ENCODE measurements around the gene NOC4L.

The NOC4L gene

DNA sequence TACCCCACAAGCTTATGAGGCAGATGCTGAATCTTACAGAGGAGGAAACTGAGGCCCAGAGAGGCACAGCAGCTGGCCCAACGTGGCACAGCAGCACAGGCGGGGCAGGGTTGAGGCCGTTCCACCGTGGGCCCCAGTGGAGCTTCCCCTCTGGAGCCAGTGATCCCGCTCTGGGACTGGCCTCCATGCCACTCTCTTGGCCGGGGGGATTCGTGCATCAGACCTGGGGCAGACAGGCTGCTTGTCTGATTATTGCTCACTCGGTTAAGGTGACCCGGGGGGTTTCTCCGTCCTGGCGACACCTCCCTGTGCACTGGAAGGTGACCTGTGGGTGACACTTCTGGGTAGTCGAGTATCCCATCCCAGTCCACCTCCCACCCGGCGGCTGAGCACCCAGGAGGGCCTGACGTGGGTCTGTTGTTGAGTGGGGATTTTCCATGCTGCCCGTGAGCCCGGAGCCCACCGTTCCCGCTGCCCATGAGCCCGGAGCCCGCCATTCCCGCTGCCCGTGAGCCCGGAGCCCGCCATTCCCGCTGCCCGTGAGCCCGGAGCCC lies 27.8 kb downstream of the NOC4L start:
- DNase-seq: no peak

DNA sequence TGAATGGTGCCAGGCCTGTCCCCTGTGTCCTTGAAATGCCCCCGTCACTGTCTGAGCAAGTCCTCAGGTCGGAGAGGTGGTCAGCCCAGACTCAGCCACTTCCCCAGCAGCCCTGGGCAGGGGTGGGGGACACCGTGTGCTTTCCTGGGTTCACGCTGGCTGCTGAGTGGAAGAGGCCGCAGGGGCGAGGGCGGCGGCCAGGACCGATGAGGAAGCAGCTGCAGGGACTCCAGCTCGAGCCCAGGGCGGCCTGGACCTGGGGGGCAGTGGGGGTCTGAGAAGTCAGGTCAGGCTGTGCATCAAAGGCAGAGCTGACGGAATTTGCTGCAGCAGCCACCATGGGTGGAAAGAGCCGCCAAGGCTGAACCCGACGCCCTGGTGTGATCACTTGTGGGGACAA lies 28.4 kb downstream of the NOC4L start:
- DNase-seq: no peak

DNA sequence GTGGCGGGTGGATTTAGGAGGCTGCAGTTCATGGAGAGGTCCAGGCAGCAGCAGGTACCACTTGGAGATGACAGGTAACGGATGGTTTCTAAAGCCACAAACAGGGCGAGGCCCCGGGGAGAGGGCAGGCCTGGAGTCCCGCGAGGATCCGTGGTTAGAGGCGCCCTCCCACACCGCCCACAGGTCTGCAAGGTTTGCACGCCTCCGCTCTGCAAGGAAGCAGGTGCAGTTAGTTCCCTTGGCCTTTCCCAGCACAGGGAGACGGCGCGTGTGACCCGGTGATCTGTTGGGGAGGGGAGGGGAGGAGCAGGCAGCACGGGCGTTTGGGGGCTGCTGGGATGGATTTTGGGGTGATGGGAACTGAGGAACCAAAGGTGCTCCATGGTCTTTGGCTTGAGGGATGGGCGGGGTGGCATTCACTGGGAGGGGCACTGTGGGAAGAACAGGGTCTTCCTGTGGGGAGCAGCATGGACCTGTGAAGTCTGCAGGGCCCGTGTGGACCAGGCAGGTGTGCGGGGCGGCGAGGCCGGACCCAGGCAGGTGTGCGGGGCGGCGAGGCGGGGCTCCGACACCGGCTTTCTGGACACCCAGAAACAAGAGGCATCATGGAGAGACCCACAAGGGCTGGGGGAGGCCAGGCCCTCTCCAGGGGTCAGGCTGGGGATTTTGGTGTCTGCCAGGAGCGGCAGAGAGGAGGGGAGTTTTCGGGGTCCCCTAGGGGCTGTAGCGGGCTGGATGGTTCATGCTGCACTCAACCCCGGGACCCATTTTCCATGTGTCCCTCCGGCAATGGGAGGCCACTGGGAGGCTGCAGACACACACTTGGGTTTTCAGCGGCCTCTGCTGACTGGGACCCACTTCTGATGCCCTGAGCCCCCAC lies 29.1 kb downstream of the NOC4L start:
- DNase-seq: no peak

DNA sequence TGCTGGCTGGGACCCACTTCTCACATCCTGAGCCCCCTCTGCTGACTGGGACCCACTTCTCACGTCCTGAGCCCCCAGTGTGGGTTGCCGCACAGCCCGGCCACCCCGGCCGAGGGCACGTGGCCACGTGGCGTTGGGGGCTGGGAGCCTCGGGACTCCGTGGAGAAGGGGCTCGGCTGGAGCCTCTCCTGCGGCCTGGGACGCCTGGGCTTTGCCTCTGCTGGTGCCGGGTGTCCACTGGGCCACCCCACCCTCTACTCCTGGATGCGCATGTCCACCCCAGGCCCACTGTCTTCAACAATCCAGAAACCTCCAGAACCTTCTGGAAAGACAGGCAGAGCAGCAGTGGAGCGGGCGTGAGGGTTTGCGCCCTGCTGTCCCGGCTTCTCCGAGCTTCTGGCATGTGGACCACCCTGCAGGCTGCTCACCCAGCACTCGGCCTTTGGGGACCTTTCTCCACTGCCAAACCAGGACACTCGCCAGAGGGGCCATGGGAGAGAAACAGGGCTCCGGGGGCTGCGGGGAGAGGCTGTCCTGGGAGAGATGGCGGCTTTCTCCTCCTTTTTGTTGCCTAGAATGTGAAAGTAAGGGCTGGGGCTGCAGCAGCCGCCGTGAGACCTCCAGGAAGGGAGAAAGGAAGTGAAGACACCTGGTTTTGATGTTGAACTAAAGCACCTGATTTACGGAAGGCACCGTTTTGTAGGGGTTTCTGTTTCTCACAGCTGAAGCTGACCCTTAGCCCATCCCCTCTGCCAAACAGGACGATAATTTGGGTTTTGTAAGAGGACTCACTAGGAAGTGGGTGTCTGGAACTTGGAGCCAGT lies 30.0 kb downstream of the NOC4L start:
- no peak for DNase-seq

DNA sequence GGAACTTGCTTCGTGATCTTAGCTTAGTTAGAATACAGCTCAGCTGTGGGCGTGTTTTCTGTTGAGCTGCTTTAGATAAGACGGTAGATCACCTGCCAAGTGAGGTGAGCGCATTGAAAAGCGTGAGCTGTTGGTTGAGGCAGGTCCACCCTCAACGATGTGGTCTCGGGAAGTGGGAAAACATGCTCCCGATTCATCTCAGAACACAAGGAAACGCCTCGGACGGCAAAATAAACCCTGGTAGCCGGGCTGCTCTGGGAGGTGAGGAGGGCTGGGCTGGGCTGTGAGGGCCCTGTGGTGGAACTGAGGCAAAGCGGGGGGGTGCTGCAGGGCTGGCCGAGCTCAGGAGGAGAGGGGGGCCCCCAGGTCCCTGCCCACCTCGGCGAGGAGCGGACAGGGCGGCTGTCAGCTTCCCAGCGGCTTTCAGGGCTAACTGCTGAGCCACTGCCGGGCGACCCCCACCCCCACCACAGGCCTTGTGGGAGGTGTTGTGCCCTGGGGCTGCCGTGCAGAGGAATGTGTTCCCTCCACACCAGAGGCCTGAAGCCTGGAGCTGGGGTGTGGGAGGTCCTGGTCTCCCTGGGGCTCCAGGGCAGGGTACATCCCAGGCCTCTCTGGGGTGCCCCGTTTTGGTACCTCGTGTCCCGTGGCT lies 30.7 kb downstream of the NOC4L start:
- DNase-seq: no peak

DNA sequence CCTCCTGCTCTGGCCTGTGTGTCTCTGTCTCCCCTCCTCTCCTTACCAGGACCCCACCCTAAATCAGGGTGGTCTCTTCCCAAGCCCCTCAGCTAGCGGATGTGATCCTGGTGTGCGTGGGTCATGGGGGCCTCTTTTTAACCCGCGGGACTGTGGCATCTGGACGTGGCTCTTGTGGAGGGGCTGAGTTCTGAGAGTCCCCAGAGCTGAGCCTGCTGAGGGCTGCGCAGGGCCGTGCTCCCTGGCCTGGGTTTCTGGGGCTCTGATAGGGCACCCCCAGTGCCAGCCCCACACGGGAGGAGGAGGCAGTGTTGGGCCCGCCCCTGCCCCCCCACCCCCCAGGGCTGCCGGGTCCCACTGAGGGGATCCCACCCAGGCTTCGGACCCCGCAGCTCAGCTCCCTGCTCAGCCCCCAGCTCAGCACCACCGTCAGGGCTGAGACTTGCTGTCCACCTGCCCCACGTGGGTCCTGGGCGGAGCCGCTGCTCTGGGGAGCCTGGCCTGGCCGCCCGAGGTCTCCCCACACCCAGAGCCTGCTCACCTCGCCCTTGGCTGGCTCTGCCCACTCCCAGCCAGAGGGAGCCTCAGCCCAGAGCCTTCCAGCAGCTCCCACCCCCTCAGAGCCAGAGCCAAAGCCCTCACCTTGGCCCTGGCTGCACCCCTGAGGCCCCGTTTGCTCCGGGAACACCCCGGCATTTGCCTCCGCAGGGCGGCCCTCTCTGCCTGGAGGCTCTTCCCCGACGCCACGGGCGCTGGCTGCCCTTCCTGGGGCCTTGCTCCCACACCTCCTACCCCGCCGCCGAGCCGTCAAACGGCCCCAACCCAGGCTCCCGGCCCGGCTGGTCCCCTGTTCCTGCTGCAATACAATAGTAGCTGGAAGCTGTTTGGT lies 31.5 kb downstream of the NOC4L start:
- no peak for DNase-seq

DNA sequence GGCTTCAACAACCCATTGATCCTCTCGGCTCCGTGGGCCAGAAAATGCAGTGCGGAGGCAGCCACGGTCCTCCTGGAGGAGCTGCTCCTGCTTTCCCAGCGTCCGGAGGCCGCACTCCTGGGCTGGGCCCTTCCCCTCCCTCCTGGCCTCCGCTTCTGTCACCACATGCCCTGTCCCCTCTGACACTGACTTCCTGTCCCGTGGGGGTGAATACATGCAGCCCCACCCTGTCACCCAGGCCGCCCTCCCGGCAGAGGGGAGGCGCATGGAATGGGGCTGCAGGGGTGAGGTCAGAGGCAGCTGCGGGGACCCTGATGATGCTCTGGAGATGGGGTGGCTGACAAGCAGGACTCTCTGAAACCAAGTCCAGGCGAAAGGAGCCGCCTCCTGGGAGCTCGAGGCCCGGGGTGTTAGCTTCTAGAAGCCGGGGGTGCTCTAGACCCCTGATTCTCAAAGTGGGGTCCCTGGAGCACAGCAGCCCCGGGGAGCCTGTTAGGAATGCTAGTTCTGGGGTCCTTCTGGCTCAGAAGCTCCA lies 32.2 kb downstream of the NOC4L start:
- DNase-seq: no peak

DNA sequence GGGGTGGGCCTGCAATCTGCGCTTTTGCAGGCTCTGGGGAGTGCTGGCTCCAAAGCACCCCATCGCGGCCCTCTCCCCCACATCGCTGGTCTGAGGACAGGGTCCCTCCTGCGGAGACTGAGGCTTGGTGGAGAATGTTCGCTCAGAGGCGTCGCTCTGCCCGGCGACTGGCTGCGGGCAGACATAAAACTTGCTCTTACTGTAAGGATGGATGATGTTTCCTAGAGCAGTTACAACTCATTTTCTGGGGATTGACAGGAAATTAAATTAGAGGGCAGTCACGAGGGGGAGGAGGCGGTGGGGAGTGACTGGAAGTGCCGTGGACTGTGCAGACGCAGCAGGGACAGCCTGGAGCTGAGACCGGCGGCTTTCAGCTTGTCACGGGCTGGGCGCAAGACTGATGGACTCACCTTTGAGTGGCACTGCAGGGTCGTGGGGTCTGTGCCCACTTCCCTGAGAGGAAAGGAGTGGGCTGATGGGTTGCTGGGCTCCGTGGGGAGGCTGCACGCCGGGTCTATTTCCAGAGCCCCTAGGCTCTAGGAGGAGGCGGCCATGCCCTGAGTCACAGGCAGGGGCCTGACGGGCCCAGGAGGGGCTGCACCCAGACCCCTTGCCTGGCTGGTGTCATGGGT lies 32.8 kb downstream of the NOC4L start:
- DNase-seq: no peak

DNA sequence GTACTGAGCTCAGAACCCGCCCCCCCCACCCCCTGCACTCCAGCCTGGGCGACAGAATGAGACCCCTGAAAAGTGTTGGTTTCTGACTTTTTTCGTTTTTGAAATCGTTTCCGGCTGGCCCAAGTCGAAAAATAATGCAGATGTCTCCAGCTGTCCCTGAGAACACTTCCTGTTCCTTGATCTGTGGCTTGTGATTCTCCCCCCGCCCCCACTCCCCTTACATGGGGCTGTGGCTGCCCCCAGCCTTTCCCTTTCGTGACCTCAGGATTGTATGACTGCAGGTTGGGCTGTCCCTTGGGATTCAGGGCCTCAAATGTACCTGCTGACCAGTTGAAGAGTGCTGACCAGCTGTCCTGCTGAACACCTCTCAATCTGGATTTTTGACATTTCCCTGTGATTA lies 34.1 kb downstream of the NOC4L start:
- no peak for DNase-seq

DNA sequence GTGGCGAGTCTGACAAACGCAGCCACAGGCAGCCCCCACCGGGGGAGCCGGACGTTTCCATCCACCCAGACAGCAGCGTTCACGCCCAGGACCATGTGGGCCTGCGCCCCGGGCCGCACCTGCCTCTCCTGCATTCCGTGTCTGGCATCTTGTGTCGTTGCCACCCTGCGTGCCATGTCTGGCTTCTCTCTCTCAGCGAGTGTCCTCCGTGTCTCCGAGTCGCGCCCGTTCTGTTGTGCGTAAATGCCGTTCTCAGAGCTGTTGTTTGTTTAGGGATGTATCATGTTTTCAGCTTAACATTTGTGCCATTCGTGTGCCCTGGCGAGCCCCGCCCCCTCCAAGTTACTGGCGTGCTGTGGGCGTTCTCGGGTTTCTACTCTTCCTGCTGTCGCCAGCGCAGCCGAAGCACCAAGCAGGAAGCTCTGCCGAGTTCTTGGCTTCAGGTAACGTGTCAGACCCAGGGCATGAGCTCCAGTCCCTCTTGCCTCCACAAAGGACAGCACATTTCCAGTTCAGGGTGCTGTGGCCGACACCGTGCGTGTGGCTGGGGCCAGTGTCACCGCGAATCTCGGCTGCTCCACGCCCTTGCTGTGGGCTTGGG lies 34.6 kb downstream of the NOC4L start:
- peak; percentile 69 for DNase-seq

DNA sequence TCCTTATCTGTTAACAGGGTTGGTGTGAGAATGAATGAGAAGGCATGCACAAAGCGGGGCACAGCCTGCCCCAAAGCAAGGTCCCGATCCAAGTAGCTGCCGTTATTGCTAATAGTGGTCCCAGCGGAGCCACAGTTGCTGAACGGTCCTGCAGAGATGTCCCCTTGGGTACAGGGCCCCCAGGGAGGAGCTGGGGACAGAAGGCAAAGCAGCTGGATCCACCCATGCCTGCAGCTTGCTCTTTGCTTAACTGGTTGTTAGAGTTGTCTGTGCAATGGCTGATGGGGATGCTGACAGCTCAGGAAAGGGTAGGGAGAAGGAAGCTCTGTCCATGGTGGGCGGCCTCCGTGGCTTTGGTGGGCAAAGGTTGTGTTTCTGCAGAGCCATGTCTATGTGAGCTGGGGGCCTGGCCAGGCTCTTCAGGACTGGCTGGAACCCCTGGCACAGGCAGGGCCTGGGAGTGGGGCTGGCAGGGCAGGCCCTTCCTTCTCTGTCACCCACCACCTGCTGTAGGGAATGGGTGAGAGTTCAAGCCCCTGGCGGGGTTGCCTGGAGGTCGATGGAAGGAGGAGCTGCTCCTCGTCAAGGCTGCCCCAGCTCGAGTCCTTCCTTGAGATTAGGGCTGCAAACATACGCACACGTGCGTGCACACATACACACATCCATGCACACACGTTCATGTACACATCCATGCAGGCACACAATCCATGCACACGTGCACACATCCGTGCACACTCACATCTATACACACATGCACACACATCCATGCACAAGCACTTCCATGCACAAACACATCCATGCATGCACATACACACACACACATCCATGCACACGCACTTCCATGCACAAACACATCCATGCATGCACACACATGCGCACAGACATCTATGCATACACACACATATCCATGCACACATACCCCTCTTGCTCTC lies 35.4 kb downstream of the NOC4L start:
- no peak for DNase-seq

DNA sequence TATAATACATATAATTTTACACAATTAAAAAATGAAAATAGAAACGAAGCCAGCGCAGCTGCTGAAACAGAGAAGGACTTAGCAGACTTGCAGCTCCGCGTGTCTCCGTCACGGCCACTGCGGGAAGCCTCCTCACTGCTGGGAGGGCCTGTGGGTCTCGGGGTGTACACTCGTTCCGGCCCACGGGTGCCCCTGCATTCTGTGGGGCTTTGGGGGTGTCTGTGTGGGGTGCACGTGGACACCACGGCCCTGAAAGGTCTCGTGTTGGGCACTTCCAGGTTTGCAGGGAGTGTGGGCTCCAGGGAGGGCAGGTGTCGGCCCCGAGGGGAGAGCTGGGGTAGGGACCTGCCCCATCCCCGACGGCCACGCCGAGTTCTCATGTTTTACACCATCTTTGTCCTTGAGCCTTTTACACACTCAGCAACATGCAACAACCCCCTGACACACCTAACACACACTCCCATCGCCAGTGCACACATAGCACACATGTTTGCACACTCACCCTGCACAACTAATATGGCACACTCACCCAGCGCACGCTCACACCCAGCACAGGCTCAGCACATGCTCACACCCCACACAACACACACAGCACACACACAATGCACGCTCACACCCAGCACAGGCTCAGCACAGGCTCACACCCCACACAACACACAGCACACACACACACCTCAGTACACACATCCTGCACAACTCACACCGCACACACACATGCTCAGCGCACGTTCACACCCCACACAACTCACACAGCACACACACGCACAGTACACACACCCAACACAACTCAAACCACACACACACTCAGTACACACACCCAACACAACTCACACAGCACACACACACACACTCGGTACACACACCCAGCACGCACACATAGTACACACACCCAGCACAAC lies 36.6 kb downstream of the NOC4L start:
- no peak for DNase-seq

DNA sequence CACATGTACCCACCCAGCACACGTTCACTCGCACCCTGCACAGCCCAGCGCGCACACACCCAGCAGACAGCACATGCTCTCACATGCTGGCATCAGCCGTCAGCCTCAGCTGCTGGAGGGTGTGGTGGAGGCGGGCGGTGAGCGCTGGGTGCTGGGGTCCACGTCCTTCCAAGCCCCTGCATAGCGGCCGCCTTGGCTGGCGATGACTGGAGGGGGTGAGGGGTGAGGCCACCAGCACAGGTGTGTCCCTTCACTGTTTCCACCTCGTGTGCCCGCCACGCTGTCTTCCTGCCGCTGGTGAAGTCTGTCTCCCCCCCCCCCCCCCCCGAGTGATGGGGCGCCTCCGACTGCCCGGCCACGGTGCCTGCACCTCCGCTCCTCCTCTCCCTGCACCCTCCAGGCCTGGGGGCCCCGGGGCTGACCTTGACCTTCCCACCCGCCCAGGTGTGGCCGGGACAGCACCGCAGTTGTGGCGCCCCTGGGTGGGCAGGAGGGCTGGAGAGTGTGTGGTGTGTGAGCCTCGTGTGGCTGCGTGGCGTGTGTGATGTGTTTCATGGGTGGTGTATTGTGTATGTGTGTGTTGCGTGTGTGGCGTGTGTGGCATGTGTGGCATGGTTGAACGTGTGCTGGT lies 37.4 kb downstream of the NOC4L start:
- no peak for DNase-seq

DNA sequence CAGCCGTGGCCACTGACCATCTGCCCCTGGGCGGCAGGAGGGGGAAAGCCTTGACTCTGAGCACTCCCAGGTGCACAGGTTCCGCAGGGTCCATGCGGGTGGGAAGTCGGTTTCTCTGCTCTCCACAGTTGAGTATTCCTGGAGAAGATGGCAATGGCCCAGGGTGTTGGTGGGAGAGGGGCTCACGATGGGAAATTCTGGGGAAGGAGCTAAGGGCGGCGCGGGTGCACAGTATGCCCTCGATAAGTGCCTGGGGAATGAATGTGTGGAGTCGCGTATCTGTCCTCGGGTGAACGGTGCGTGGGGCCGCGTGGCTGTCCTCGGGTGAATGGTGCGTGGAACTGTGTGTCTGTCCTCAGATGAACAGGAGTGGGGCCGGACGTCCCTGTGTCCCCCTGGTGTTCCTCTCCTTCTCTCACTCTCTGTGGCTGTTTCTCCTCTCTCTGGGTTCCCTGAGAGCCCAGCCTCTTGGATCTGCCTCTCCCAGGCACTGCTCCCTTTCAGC lies 38.0 kb downstream of the NOC4L start:
- DNase-seq: no peak

DNA sequence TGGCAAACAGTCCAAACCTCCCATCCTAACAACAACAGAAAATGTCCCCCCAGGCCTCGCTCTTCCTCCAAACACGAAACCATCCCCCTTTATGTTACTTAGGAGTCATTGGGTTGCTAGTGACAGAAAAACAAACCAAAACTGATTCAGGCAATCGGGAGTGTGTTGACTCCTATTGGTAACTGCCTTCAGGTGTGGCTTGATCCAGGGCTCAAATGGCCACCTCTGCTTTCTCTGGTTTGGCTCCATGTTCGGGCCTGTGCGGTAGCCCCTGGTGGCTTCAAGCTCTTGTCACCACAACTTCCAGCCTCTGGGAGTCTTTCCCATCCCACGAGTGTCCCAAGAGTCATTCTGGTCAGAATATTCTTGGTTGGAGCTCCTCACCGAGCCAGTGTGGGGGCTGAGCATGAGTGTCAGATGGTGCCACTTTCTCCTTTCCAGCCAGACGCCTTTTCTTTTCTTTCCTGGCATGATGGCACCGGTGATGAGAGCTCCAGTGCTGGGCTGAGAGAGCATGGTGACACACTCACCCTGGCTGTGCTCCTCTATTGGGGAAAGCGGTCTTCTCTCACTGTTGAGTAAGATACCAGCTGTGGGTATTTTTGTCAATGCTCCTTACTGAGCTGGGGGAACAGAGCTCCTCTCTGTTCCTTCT lies 38.6 kb downstream of the NOC4L start:
- no peak for DNase-seq

DNA sequence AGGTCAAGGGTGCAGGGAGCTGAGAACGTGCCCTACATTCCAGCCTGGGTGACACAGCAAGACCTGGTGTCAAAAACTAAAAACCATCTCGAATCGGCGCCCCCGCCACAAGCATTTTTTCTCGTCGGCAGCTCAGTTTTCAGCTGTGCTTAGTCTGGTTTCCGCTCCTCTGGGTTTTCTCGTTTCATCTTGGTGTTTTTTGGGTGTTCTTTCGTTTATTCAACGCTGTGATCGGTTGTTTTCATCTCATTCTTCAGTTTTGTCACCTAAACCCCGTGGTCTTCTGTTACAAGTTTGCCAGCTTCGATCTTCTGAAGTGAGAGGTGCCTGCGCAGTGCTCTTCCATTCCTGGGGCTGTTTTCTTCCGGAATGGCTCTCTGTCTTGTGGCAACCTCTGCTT lies 41.4 kb downstream of the NOC4L start:
- no peak for DNase-seq

DNA sequence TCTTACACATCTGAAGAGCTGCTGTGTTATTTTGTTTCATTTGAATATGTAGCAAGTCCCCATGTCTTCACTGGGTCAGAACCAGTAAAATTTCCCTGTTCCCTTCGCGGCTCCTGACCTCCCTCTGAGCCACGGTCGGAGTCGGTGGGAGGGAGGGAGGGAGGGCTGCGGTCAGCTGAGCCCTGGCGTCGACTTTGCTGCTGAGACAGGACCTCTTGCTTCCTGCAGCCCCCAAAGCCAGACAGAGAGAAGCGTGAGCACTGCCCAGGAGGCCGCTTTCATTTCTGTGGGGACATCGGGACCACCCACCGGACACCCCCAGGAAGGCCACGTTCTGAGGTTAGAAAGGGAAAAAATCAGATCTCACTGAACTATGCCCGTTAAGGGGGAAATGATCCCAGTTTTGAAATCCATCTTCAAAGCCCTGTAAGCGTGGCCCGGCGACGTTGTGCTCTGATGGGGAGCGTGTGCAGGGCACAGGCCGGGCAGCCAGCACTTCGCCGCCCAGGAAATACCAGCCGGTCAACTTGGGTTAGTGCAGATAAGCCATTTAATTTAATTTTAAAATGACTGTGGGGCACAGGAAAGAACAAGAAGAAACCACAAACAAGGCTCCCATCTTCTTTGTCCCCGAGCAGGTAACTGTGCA lies 42.1 kb downstream of the NOC4L start:
- no peak for DNase-seq
